GM21447 (cell line): ENCODE results near the gene SRPRB.

Source experiments
- ATAC-seq: cut with Tn5 transposase; IDR thresholded peaks from one replicate; pipeline ENCODE4 v1.9.1; 2021; ENCODE audit not compliant: unreplicated experiment

The SRPRB gene

GRCh38 chr3:133840055-133840737 is 34.6 kb downstream of the SRPRB start:
- no peak for ATAC-seq

GRCh38 chr3:133840767-133841166 is 35.2 kb downstream of the SRPRB start:
- no peak for ATAC-seq

- no peak for ATAC-seq
Observed at GRCh38 chr3:133841196-133841595, 35.6 kb downstream of the SRPRB start.

DNA sequence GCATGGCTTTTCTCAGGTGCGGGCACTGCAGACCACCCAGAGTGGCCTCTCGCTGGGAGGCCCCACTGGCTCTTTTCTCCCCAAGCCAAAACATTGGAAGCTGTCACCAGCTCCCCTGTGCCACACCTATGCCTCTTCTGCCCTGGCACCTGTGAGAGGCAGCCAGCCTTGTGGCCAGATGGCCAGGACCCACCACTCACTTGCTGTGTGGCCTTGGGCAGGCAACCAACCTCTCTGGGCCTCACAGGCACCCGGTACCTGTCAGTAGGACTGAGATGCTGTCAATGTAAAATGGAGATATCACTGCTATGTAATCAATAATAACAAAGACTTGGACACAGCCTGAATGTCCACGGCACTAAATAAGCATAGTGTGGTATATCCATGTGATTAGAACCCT is 36.5 kb downstream of the SRPRB start:
- ATAC-seq: no peak

DNA sequence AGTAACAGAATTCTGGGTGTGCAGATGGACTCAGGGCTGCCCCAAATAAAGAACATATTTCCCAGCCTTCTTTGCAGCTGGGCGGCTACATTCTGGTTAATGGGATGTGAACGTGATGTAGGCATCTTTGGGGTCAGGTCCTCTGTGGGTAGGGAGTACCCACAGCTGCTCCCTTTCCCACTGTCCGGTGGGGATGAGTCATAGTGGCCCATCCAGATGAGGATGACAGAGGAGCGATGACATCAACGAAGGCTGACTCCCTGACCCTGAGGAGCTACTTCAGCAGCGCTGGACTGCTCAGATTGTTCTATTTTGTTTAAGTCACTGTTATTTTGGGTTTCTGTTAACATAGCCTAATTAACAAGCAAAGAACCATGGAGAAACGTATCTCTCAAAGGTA is 38.0 kb downstream of the SRPRB start:
- ATAC-seq: no peak

DNA sequence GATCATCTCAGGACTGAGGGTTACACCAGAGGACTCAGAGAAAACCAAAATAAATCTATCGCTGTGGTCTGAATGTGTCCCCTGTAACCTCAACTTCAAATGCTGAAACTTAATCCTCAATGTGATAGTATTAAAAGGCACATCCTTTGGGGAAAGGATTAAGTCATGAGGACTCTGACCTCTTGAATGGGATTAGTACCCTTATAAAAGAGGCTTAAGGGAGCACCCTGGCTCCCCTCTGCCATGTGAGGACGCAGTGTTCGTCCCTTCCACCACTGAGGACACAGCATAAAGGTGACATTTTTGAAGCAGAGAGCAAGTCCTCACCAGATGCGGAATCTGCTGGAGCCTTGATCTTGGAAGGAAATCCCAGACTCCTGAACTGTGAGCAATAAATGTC is 39.5 kb downstream of the SRPRB start:
- ATAC-seq: no peak

- no peak for ATAC-seq
Observed at GRCh38 chr3:133849346-133849745, 43.7 kb downstream of the SRPRB start.

GRCh38 chr3:133850034-133850433 is 44.4 kb downstream of the SRPRB start:
- ATAC-seq: no peak

DNA sequence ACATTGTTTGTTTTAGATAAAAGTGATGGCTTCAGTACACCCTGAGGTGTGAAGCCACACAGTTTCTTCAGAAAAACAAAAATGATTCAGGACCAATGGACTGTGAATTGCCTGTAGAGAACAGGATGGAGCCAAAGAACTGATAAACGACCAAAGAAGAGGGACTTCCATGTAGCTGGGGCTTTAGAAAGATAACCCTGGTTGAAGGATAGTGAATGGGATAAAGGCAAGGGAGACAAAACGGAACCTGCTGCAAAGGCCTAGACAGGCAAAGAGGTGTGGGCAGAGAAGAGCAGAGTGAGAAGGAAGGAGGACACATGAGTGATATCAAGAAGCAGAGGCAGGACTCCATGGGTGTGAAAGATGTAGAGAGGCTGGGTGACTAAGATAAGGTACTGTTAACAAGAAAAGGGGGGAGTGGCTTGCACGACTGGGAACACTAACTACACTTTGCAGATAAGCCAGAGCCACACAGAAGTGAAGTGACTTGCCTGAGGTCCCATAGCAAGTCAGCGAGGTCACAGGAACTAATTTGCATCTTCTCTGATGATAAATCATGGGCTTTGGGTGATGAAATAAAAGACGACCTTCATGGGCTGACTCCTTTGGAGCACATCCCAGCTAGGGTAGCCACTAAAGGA is 45.8 kb downstream of the SRPRB start:
- ATAC-seq: peak; percentile 49

GRCh38 chr3:133851931-133852330 is 46.3 kb downstream of the SRPRB start:
- no peak for ATAC-seq

GRCh38 chr3:133853063-133853924 is 47.7 kb downstream of the SRPRB start:
- no peak for ATAC-seq

DNA sequence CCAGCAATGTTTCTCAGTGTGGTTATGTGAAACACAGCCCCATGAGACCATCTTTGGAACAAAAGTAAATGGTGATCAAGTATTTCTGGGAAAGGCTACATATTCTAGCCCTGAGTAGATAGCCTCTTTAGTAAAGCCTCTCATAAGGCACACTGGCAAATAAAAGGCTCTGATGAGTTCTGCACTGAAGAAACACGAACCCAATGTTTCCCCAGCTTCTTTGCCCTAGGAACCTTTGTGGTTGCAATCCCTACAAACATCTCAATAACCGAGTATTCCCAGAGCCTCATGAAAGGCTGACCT is 48.3 kb downstream of the SRPRB start:
- no peak for ATAC-seq

- ATAC-seq: no peak
Observed at GRCh38 chr3:133854264-133855001, 48.8 kb downstream of the SRPRB start.

DNA sequence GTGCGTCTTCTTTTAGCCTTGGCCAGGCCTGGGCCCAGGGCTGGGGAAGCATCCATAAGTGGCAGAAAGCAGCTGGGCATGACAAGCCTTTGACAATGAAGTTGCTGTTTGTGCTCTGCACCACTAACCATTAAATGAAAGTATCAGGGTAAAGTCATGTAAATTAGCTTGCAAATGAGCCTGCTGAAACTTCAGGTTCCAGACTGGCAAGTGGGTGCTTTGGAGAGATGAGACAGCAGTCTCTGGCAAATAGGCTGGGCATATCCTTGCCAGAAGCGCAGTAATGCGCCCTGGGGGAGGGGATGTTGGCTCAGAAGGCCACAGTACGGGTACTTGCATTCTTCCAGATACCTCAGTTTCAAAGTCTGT is 49.4 kb downstream of the SRPRB start:
- no peak for ATAC-seq

- ATAC-seq: no peak
Observed at GRCh38 chr3:133855772-133856171, 50.2 kb downstream of the SRPRB start.

DNA sequence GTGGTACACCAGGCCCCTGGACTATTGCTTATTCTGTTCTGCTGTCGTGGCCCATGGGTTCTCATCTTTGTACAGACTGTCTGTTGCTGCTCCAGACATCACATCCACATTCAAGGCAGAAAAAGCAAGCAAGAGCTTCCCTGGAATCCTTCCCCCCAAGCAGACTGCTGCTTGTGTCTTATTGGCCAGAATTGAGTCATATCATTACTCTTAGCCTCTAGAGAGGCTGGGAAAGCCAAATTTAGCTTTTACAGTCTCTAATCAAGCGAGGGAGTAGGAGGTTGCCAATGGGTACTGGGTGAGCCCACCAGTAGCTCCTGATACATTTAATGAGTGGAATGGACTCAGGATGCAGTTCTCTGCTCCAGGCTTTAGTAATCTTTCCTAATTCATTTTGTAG is 50.7 kb downstream of the SRPRB start:
- no peak for ATAC-seq

DNA sequence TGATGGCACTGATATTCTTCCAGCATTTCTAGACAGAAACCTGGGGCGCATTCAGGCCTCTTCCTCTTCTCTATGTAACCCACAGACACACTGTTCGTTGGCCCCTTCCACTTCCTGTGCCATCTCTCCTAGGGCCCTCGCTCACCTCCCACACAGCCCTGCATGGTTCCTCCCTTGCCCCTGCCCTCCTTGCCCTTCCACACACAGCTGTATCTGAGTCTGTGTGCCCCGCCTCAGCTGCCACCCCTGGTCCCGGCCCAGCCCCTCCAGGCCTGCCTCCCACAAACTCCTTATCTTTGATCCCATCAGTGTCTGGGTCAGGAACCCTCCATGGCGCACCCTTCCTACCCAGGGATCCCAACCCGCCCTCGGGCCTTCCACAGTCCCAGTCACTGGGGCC is 52.2 kb downstream of the SRPRB start:
- no peak for ATAC-seq

DNA sequence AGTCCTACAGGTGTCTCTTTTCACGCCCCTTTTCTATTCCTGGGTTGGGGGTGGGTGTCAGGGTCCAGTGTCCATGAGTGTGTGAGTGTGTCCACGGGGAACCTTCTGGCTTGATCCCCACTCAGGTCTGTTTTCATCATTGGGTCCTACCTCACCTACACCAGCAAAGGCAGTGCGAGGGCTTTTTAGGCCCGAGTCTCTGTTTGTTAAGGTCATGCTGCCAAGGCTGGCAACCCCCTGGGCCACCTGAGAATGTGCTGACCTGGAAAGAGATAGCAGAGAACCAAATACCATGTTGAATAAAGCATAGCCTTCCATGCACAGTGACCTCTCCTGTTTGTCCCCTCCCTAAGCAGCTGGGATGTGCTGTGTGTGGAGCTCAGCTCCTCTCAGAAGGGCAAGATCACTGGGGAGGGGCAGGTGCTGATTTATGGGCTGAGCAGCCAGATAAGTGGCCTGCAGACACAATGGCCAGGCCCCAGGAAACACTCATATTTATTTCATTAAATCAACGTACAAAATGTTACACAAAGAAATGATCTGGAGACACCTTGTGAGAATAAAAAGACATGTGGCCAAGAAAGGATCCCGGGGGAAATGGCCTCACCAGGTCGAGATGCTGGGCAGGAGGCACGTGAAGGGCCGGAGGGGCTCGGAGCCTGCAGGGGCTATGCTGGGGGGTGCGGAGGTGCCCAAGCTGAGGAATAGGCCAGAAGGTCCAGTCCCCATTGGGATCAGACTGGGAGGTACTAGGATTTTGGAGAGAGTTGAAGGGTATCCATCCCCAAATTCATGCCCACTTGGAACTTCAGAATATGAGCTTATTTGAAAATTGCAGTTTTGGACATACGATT is 54.0 kb downstream of the SRPRB start:
- no peak for ATAC-seq

- no peak for ATAC-seq
Observed at GRCh38 chr3:133860519-133860918, 54.9 kb downstream of the SRPRB start.

DNA sequence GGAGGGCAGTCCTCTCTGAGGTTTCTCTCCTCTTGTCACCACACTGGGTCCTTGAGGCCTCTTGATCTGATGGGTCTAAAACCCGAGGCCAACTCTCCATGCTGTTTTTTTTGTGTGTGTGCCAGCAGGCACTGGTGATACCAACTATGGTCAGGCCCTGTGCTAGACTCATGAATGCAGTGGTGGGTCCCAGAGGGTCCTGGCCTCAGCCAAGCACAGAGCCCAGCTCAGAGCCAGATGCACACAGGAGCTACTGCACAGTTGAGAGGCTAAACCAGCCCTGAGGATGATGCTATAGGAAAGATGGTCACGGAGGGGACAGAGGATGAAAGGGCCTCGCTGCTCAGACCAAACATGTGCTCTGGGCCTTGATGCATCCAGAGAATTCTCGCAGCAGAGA is 56.5 kb downstream of the SRPRB start:
- ATAC-seq: no peak

GRCh38 chr3:133863911-133864310 is 58.3 kb downstream of the SRPRB start:
- ATAC-seq: no peak
